HG03354 (cell line): ENCODE data around the gene MRPL53.

Experiments
- ATAC-seq: cut with Tn5 transposase; IDR thresholded peaks from one replicate; pipeline ENCODE4 v1.9.1; 2021; ENCODE audit warnings: mild to moderate bottlenecking; ENCODE audit not compliant: unreplicated experiment, poor library complexity, severe bottlenecking

Gene MRPL53

GRCh38 chr2:74430502-74430901 lies 42.0 kb downstream of the MRPL53 start:
- ATAC-seq: no peak

- ATAC-seq: no peak
Observed at GRCh38 chr2:74429487-74430451, 42.7 kb downstream of the MRPL53 start.

GRCh38 chr2:74428675-74429074 lies 43.8 kb downstream of the MRPL53 start:
- ATAC-seq: no peak

GRCh38 chr2:74427551-74427950 lies 44.9 kb downstream of the MRPL53 start:
- ATAC-seq: no peak

- ATAC-seq: no peak
Observed at GRCh38 chr2:74426181-74426758, 46.2 kb downstream of the MRPL53 start.

GRCh38 chr2:74425523-74425922 lies 47.0 kb downstream of the MRPL53 start:
- no peak for ATAC-seq

GRCh38 chr2:74424995-74425406 lies 47.5 kb downstream of the MRPL53 start:
- no peak for ATAC-seq

GRCh38 chr2:74424139-74424992 lies 48.1 kb downstream of the MRPL53 start:
- ATAC-seq: no peak

- ATAC-seq: no peak
Observed at GRCh38 chr2:74423231-74424095, 49.0 kb downstream of the MRPL53 start.
